Mesendoderm (in vitro differentiated cells): ENCODE results near the gene PSMC2.

Experiments
- DNase-seq: peaks from one replicate; pipeline ENCODE4 v3.0.0; 2013
- H2AK5ac ChIP-seq: 2 replicates; pipeline ENCODE4 v1.6.1; 2013; ENCODE audit warnings: low read length, inconsistent platforms
- H2BK120ac ChIP-seq: 2 replicates; pipeline ENCODE4 v1.6.1; 2013; ENCODE audit warnings: low read depth, mild to moderate bottlenecking, low read length, moderate library complexity, mixed read lengths
- H2BK15ac ChIP-seq: replicated peaks from 2 replicates; pipeline ENCODE4 v1.6.1; 2013; ENCODE audit warnings: low read depth, mild to moderate bottlenecking, moderate library complexity
- H2BK5ac ChIP-seq: 2 replicates; pipeline ENCODE4 v1.6.1; 2013; ENCODE audit warnings: low read length, inconsistent platforms
- H3K18ac ChIP-seq: 2 replicates; pipeline ENCODE4 v1.6.1; 2013; ENCODE audit warnings: mild to moderate bottlenecking, low read length, mixed read lengths
- H3K23ac ChIP-seq: one replicate; pipeline ENCODE4 v1.6.1; 2013; ENCODE audit warnings: low read length
- H3K27ac ChIP-seq: 2 replicates; pipeline ENCODE4 v1.5.1; 2013; ENCODE audit warnings: low read depth, mild to moderate bottlenecking, inconsistent platforms, low read length, moderate library complexity
- H3K27me3 ChIP-seq: 2 replicates; pipeline ENCODE4 v1.6.1; 2013; ENCODE audit warnings: low read length, control low read depth, mild to moderate bottlenecking, inconsistent platforms; ENCODE audit not compliant: insufficient read depth, poor library complexity
- H3K36me3 ChIP-seq: 2 replicates; pipeline ENCODE4 v1.6.1; 2013; ENCODE audit warnings: low read length, inconsistent platforms; ENCODE audit not compliant: control insufficient read depth, insufficient read depth
- H3K4ac ChIP-seq: one replicate; pipeline ENCODE4 v1.6.1; 2013; ENCODE audit warnings: low read depth, mild to moderate bottlenecking, low read length, moderate library complexity
- H3K4me1 ChIP-seq: 2 replicates; pipeline ENCODE4 v1.6.1; 2013; ENCODE audit warnings: low read depth, low read length, inconsistent platforms; ENCODE audit not compliant: control insufficient read depth
- H3K4me2 ChIP-seq: 2 replicates; pipeline ENCODE4 v1.6.1; 2013; ENCODE audit warnings: low read length
- H3K4me3 ChIP-seq: 2 replicates; pipeline ENCODE4 v1.5.1; 2013; ENCODE audit warnings: mild to moderate bottlenecking, low read length
- H3K56ac ChIP-seq: one replicate; pipeline ENCODE4 v1.6.1; 2013; ENCODE audit warnings: low read length
- H3K79me1 ChIP-seq: 2 replicates; pipeline ENCODE4 v1.6.1; 2013; ENCODE audit warnings: low read length, inconsistent platforms
- H3K79me2 ChIP-seq: 2 replicates; pipeline ENCODE4 v1.6.1; 2013; ENCODE audit warnings: mild to moderate bottlenecking, low read length; ENCODE audit not compliant: control insufficient read depth, insufficient read depth
- H3K9ac ChIP-seq: 2 replicates; pipeline ENCODE4 v1.6.1; 2013; ENCODE audit warnings: low read length, inconsistent platforms
- H4K5ac ChIP-seq: one replicate; pipeline ENCODE4 v1.6.1; 2013; ENCODE audit warnings: low read length
- H4K8ac ChIP-seq: one replicate; pipeline ENCODE4 v1.6.1; 2013; ENCODE audit warnings: low read depth, mild to moderate bottlenecking, control low read depth, low read length, moderate library complexity
- WGBS: extraction: QIAGEN DNeasy Blood & Tissue Kit; methylation state at CpG from one replicate; pipeline ENCODE4 v1.1.7; 2013; ENCODE audit warnings: low lambda C conversion rate, missing lambda C conversion rate; ENCODE audit not compliant: insufficient coverage; ENCODE audit errors: extremely low coverage; 5-methylcytosine and 5-hydroxymethylcytosine counted together

Gene PSMC2

GRCh38 chr7:103388469-103389140 lies 41.2 kb downstream of the PSMC2 start:
- H3K56ac ChIP-seq = no peak overlapping the region
- no CpG with 5 or more reads among the region's 4 CpGs for WGBS

GRCh38 chr7:103389263-103389662 lies 41.8 kb downstream of the PSMC2 start:
- H3K36me3 ChIP-seq = no peaks in the 10 kb centered on the region
- H3K27me3 ChIP-seq = no peaks in the 10 kb centered on the region
- H3K4me3 ChIP-seq = no peak overlapping the region
- H3K79me1 ChIP-seq = no peaks in the 10 kb centered on the region
- H2BK5ac ChIP-seq = no peak overlapping the region
- H3K23ac ChIP-seq = no peak overlapping the region
- no peak overlapping the region for H4K5ac ChIP-seq
- no peak for DNase-seq
- H2BK120ac ChIP-seq = no peak overlapping the region
- H3K27ac ChIP-seq = no peak overlapping the region
- no peak overlapping the region for H3K18ac ChIP-seq
- no peak overlapping the region for H2BK15ac ChIP-seq
- no peak overlapping the region for H3K4ac ChIP-seq
- no CpG with 5 or more reads among the region's 3 CpGs for WGBS
- no peak overlapping the region for H3K56ac ChIP-seq
- no peak overlapping the region for H2AK5ac ChIP-seq
- no peaks in the 10 kb centered on the region for H3K4me1 ChIP-seq
- no peak overlapping the region for H4K8ac ChIP-seq
- no peak overlapping the region for H3K4me2 ChIP-seq
- H3K79me2 ChIP-seq = no peaks in the 10 kb centered on the region
- no peak overlapping the region for H3K9ac ChIP-seq

More at GRCh38 chr7:103388469-103389140, 41.2 kb downstream of the PSMC2 start:
- no peak overlapping the region for H3K9ac ChIP-seq
- no peak overlapping the region for H2BK5ac ChIP-seq
- H3K4me1 ChIP-seq = no peaks in the 10 kb centered on the region
- H3K36me3 ChIP-seq = no peaks in the 10 kb centered on the region
- H2BK15ac ChIP-seq = no peak overlapping the region
- no peak overlapping the region for H2AK5ac ChIP-seq
- H3K79me2 ChIP-seq = no peaks in the 10 kb centered on the region
- H3K18ac ChIP-seq = no peak overlapping the region
- H4K8ac ChIP-seq = no peak overlapping the region
- H3K79me1 ChIP-seq = no peaks in the 10 kb centered on the region
- no peak overlapping the region for H4K5ac ChIP-seq
- H3K4ac ChIP-seq = no peak overlapping the region
- H2BK120ac ChIP-seq = no peak overlapping the region
- no peaks in the 10 kb centered on the region for H3K27me3 ChIP-seq
- DNase-seq = no peak
- no peak overlapping the region for H3K4me2 ChIP-seq
- H3K27ac ChIP-seq = no peak overlapping the region
- H3K23ac ChIP-seq = no peak overlapping the region
- no peak overlapping the region for H3K4me3 ChIP-seq

GRCh38 chr7:103391150-103391549 lies 43.7 kb downstream of the PSMC2 start:
- WGBS = no CpG with 5 or more reads among the region's 5 CpGs
- Histone ChIP-seq H4K5ac (no peak overlapping the region), H3K4me1 (no peaks in the 10 kb centered on the region)

GRCh38 chr7:103391976-103392375 lies 44.5 kb downstream of the PSMC2 start:
- no peak overlapping the region for H3K56ac ChIP-seq
- H3K18ac ChIP-seq = no peak overlapping the region
- H3K79me1 ChIP-seq = no peaks in the 10 kb centered on the region
- no CpG with 5 or more reads among the region's 2 CpGs for WGBS
- no peak overlapping the region for H3K4me3 ChIP-seq
- H3K27me3 ChIP-seq = no peaks in the 10 kb centered on the region
- H3K79me2 ChIP-seq = no peaks in the 10 kb centered on the region
- no peak overlapping the region for H3K9ac ChIP-seq
- no peak overlapping the region for H4K5ac ChIP-seq
- no peak overlapping the region for H3K4me2 ChIP-seq
- DNase-seq = no peak
- no peak overlapping the region for H2BK15ac ChIP-seq
- no peak overlapping the region for H3K27ac ChIP-seq
- H3K4me1 ChIP-seq = no peaks in the 10 kb centered on the region
- no peak overlapping the region for H4K8ac ChIP-seq
- no peak overlapping the region for H3K4ac ChIP-seq
- no peak overlapping the region for H2AK5ac ChIP-seq
- H3K36me3 ChIP-seq = no peaks in the 10 kb centered on the region
- no peak overlapping the region for H2BK5ac ChIP-seq
- no peak overlapping the region for H3K23ac ChIP-seq
- no peak overlapping the region for H2BK120ac ChIP-seq

More at GRCh38 chr7:103391150-103391549, 43.7 kb downstream of the PSMC2 start:
- H3K27ac ChIP-seq = no peak overlapping the region
- H2BK5ac ChIP-seq = no peak overlapping the region
- no peaks in the 10 kb centered on the region for H3K79me2 ChIP-seq
- H3K9ac ChIP-seq = no peak overlapping the region
- no peaks in the 10 kb centered on the region for H3K27me3 ChIP-seq
- no peaks in the 10 kb centered on the region for H3K36me3 ChIP-seq
- no peak overlapping the region for H3K18ac ChIP-seq
- no peak overlapping the region for H3K56ac ChIP-seq
- no peak overlapping the region for H3K23ac ChIP-seq
- no peak overlapping the region for H3K4ac ChIP-seq
- H3K4me2 ChIP-seq = no peak overlapping the region
- no peak overlapping the region for H2BK120ac ChIP-seq
- no peak overlapping the region for H3K4me3 ChIP-seq
- no peaks in the 10 kb centered on the region for H3K79me1 ChIP-seq
- no peak overlapping the region for H2AK5ac ChIP-seq
- H2BK15ac ChIP-seq = no peak overlapping the region
- no peak for DNase-seq
- no peak overlapping the region for H4K8ac ChIP-seq

- H2BK15ac ChIP-seq = no peak overlapping the region
- H3K4me3 ChIP-seq = no peak overlapping the region
- no peaks in the 10 kb centered on the region for H3K79me1 ChIP-seq
- no peak overlapping the region for H4K5ac ChIP-seq
- H3K18ac ChIP-seq = no peak overlapping the region
- no CpG with 5 or more reads among the region's 4 CpGs for WGBS
- no peak overlapping the region for H3K9ac ChIP-seq
- no peak overlapping the region for H2BK120ac ChIP-seq
- no peak overlapping the region for H3K56ac ChIP-seq
- H3K4me1 ChIP-seq = no peaks in the 10 kb centered on the region
- no peaks in the 10 kb centered on the region for H3K79me2 ChIP-seq
- H3K27ac ChIP-seq = no peak overlapping the region
- H3K4ac ChIP-seq = no peak overlapping the region
- H2AK5ac ChIP-seq = no peak overlapping the region
- H3K36me3 ChIP-seq = no peaks in the 10 kb centered on the region
- H3K4me2 ChIP-seq = no peak overlapping the region
- H3K27me3 ChIP-seq = no peaks in the 10 kb centered on the region
- peak; percentile 25 for DNase-seq
- H2BK5ac ChIP-seq = no peak overlapping the region
- no peak overlapping the region for H4K8ac ChIP-seq
- no peak overlapping the region for H3K23ac ChIP-seq
Observed at GRCh38 chr7:103394566-103394965, 47.1 kb downstream of the PSMC2 start.

- Histone ChIP-seq H3K79me1 (no peaks in the 10 kb centered on the region), H3K9ac (no peak overlapping the region), H3K4me1 (no peaks in the 10 kb centered on the region), H3K4me2 (no peak overlapping the region), H4K5ac (no peak overlapping the region), H3K27ac (no peak overlapping the region), H3K36me3 (no peaks in the 10 kb centered on the region), H3K4me3 (no peak overlapping the region), H4K8ac (no peak overlapping the region), H2BK120ac (no peak overlapping the region), H2BK15ac (no peak overlapping the region), H2AK5ac (no peak overlapping the region), H2BK5ac (no peak overlapping the region), H3K4ac (no peak overlapping the region), H3K23ac (no peak overlapping the region), H3K79me2 (no peaks in the 10 kb centered on the region), H3K18ac (no peak overlapping the region), H3K27me3 (no peaks in the 10 kb centered on the region), H3K56ac (no peak overlapping the region)
- no CpG with 5 or more reads among the region's 1 CpG for WGBS
- no peak for DNase-seq
Observed at GRCh38 chr7:103395071-103395470, 47.6 kb downstream of the PSMC2 start.
